Heart right ventricle (tissue), 16 donors: ENCODE results near the gene KRT8. TPM values are rescaled to one million over a fixed set of nuclear protein-coding genes. Genes with fewer than 3 reads are reported as not detected.

ENCODE experiments used
- ATAC-seq, 8 donors: fragments of 200-7000 bp; cut with Tn5 transposase; one replicate each; pipeline ENCODE4 v1.9.1; 2020; ENCODE audit warnings: mild to moderate bottlenecking in 8 of 8, moderate library complexity in 8 of 8, moderate number of reproducible peaks in 1 of 8
- DNase-seq, 2 donors: peaks; one replicate each; pipeline ENCODE4 v3.0.0-alpha.2; 2020
- H3K27ac ChIP-seq, 10 donors: fragments of 200-600 bp; sonication (generic) in 2 of 10; one replicate each; pipeline versions ENCODE4 v1.5.0 to v1.8.0; 2020 to 2022; ENCODE audit warnings: mild to moderate bottlenecking in 3 of 10
- H3K27me3 ChIP-seq, 7 donors: fragments of 200-600 bp; one replicate each; pipeline ENCODE4 v1.8.0; 2021 to 2022; ENCODE audit warnings: mild to moderate bottlenecking in 2 of 7
- H3K36me3 ChIP-seq, 9 donors: fragments of 200-600 bp; sonication (generic) in 1 of 9; one replicate each; pipeline versions ENCODE4 v1.5.0 to v1.8.0; 2020 to 2022; ENCODE audit warnings: mild to moderate bottlenecking in 2 of 9
- H3K4me1 ChIP-seq, 9 donors: fragments of 200-600 bp; sonication (generic) in 1 of 9; one replicate each; pipeline versions ENCODE4 v1.5.0 to v1.8.0; 2020 to 2022; ENCODE audit warnings: mild to moderate bottlenecking in 4 of 9
- H3K4me3 ChIP-seq, 10 donors: fragments of 200-600 bp; sonication (generic) in 2 of 10; one replicate each; pipeline versions ENCODE4 v1.5.0 to v1.8.0; 2020 to 2022; ENCODE audit warnings: mild to moderate bottlenecking in 7 of 10, moderate library complexity in 2 of 10
- H3K9me3 ChIP-seq, 11 donors: fragments of 200-600 bp in 10 of 11; sonication (generic) in 2 of 11; one replicate each; pipeline versions ENCODE4 v1.5.0 to v1.8.0; 2013 to 2022; ENCODE audit warnings: mild to moderate bottlenecking in 2 of 11, control low read depth in 1 of 11, moderate library complexity in 1 of 11
- CTCF ChIP-seq, 9 donors: fragments of 200-600 bp; sonication (generic) in 2 of 9; IDR thresholded peaks; one replicate each; pipeline versions ENCODE4 v1.5.0 to v1.8.0; 2021 to 2022; ENCODE audit warnings: antibody characterized with exemption in 9 of 9, mild to moderate bottlenecking in 5 of 9, moderate library complexity in 1 of 9
- WGBS, 2 donors: extraction: QIAGEN DNeasy Blood & Tissue Kit; methylation state at CpG; one replicate each; pipeline ENCODE4 v1.1.7; 2013; ENCODE audit warnings: inconsistent platforms in 1 of 2; 5-methylcytosine and 5-hydroxymethylcytosine counted together
- intact Hi-C, 10 donors: fragments of 100-400 bp; cut with DNase I; formaldehyde crosslinking; loops; one replicate each; pipeline versions ENCODE4 v1.11.1 to v1.14.2; 2022
- polyA plus RNA-seq, 2 donors: library from polyadenylated mRNA; stranded (reverse); fragments of 200-250 nt; gene quantifications; one replicate each; pipeline ENCODE4 v1.2.3, GENCODE V29; 2013
- total RNA-seq, 10 donors: library from RNA; stranded (reverse); fragmentation: NEBNext Ultra II Directional in 3 of 10; extraction: Animal tissue kit (Norgen Biotek cat#: 25700) in 3 of 10; gene quantifications; one replicate each; pipeline versions ENCODE4 v1.2.1 to v1.2.4, GENCODE V29; 2021 to 2023
- donor health status: Arrhythmogenic right ventricular cardiomyopathy.
- donor health status: ischemic (EF 13 %, LVEDD 7.1; RV severe dilation, severe dysfunction).
- donor health status: healthy with polysubstance abuse.
- donor health status: DM: no; HTN: yes; CAD: no.
- donor health status: DM: no; HTN: no; CAD: no.
- donor health status: ischemic (EF 25% LVEDD 6.9; RV normal size, moderate dysfunction).
- donor health status: ischemic (EF 25% LVEDD 5.7; RV mildly dilated, moderate dysfunction).
- donor health status: healthy.
- donor health status: DM: yes; HTN: yes; CAD: no.
- donor health status: Ischemic cardiomyopathy.
- donor health status: ischemic (EF 35%, LVEDD 5.7; RV mildly dilated, moderate dysfunction).
- donor health status: nonischemic (EF 11% LVEDD 7.7; RV severe dilation, severe dysfunction).
- donor health status: DM: yes; HTN: yes; CAD: no.
- donor health status: PGD.
- donor health status: ischemic (EF 29% LVEDD 5.4; RV normal size, mild dysfunction).
- donor health status: nonischemic (EF 23%, LVEDD 6.1; RV moderate dilation, normal function).

Gene KRT8
- total and polyA plus RNA-seq, 12 donors = 52.1 to 161 (median 112) TPM

- DNase-seq (peak; percentile 23 to 56), ATAC-seq (peak; percentile 54 to 88 (median 76))
- 20 to 23% methylated on average over 23 to 31 of the region's 31 CpGs for WGBS, 2 donors
Observed at GRCh38 chr12:52903855-52904508, 894 bp downstream of the KRT8 start.

GRCh38 chr12:52903285-52903854, 1.5 kb downstream of the KRT8 start:
- WGBS, 2 donors = 5 to 9% methylated on average over 33 to 34 of the region's 34 CpGs
- intact Hi-C loops = loop anchor here in 1 of 10 donors (5.0 kb wide), 1 partner anchor 74 kb away; no protein-coding TSS in a partner anchor
- Histone ChIP-seq H3K9me3 (no peaks in the 10 kb centered on the region), H3K27me3 (peaks cover 0 to 5% (median 0%) of the 10 kb centered on the region in 7 donors), H3K27ac (peak overlapping the region in 8 of 10 donors; percentile 3 to 75 (median 70)), H3K4me3 (peak overlapping the region; percentile 10 to 58 (median 54)), H3K4me1 (peaks cover 0 to 25% (median 0%) of the 10 kb centered on the region in 9 donors), H3K36me3 (peaks cover 0 to 17% (median 0%) of the 10 kb centered on the region in 9 donors)
- peak; percentile 91 to 97 (median 92) for ATAC-seq
- peak; percentile 74 to 79 for DNase-seq
- no peak for TF ChIP-seq CTCF (IDR thresholded peaks at IDR 0.05)

More at GRCh38 chr12:52903855-52904508, 894 bp downstream of the KRT8 start:
- H3K4me1 ChIP-seq = peaks cover 0 to 25% (median 0%) of the 10 kb centered on the region in 9 donors
- H3K4me3 ChIP-seq = peak overlapping the region; percentile 21 to 58 (median 54)
- H3K9me3 ChIP-seq = no peaks in the 10 kb centered on the region
- intact Hi-C loops = loop anchor here in 1 of 10 donors (5.0 kb wide), 1 partner anchor 73 kb away; no protein-coding TSS in a partner anchor
- H3K36me3 ChIP-seq = peaks cover 0 to 14% (median 0%) of the 10 kb centered on the region in 9 donors
- H3K27me3 ChIP-seq = peaks cover 0 to 5% (median 0%) of the 10 kb centered on the region in 7 donors
- TF ChIP-seq CTCF (IDR thresholded peaks at IDR 0.05) = no peak
- H3K27ac ChIP-seq = peak overlapping the region in 9 of 10 donors; percentile 3 to 75 (median 69)

- Histone ChIP-seq H3K4me1 (peaks cover 0 to 13% (median 0%) of the 10 kb centered on the region in 9 donors), H3K27ac (no peak overlapping the region), H3K4me3 (no peak overlapping the region), H3K36me3 (peaks cover 0 to 20% (median 0%) of the 10 kb centered on the region in 9 donors), H3K9me3 (no peaks in the 10 kb centered on the region), H3K27me3 (peaks cover 0 to 5% (median 0%) of the 10 kb centered on the region in 7 donors)
- no peak for DNase-seq
- ATAC-seq = no peak
- TF ChIP-seq CTCF (IDR thresholded peaks at IDR 0.05) = no peak
- WGBS, 2 donors = 79 to 80% methylated on average over 13 of the region's 13 CpGs
- intact Hi-C loops = loop anchor here in 1 of 10 donors (5.0 kb wide), 1 partner anchor 75 kb away; no protein-coding TSS in a partner anchor
Observed at GRCh38 chr12:52901715-52902541, 2.9 kb downstream of the KRT8 start.
